IPS-NIHi7 (cell line): ENCODE results near the gene LDHAL6B.
A peak's percentile ranks its signal among the peaks of the same experiment; 100 is the strongest.

Experiments
- DNase-seq: peaks from one replicate; pipeline ENCODE4 v3.0.0; 2012; ENCODE audit warnings: mixed read lengths; ENCODE audit errors: extremely low spot score

LDHAL6B gene

GRCh38 chr15:59218710-59219109 lies 12.1 kb downstream of the LDHAL6B start:
- no peak for DNase-seq

GRCh38 chr15:59221511-59222505 lies 15.2 kb downstream of the LDHAL6B start:
- no peak for DNase-seq

- DNase-seq, result no peak
These were observed 16.4 kb downstream of the LDHAL6B start for GRCh38 chr15:59222906-59223550.

GRCh38 chr15:59223736-59224135 lies 17.1 kb downstream of the LDHAL6B start:
- no peak for DNase-seq

GRCh38 chr15:59224474-59224873 lies 17.8 kb downstream of the LDHAL6B start:
- no peak for DNase-seq

GRCh38 chr15:59227021-59227420 lies 20.4 kb downstream of the LDHAL6B start:
- no peak for DNase-seq

- no peak for DNase-seq
These were observed 22.4 kb downstream of the LDHAL6B start for GRCh38 chr15:59229015-59229414.

GRCh38 chr15:59229453-59229852 lies 22.8 kb downstream of the LDHAL6B start:
- DNase-seq, result no peak

- no peak for DNase-seq
These were observed 23.9 kb downstream of the LDHAL6B start for GRCh38 chr15:59230531-59231055.

- no peak for DNase-seq
These were observed 25.8 kb downstream of the LDHAL6B start for GRCh38 chr15:59232476-59232875.

GRCh38 chr15:59236394-59236793 lies 29.8 kb downstream of the LDHAL6B start:
- no peak for DNase-seq

- DNase-seq, result no peak
These were observed 30.6 kb downstream of the LDHAL6B start for GRCh38 chr15:59237119-59237855.

GRCh38 chr15:59237924-59238331 lies 31.3 kb downstream of the LDHAL6B start:
- DNase-seq, result no peak

GRCh38 chr15:59240036-59240435 lies 33.4 kb downstream of the LDHAL6B start:
- DNase-seq, result no peak

GRCh38 chr15:59242649-59243048 lies 36.0 kb downstream of the LDHAL6B start:
- no peak for DNase-seq

GRCh38 chr15:59243622-59244021 lies 37.0 kb downstream of the LDHAL6B start:
- DNase-seq, result no peak

- DNase-seq, result no peak
These were observed 37.7 kb downstream of the LDHAL6B start for GRCh38 chr15:59244337-59244736.

GRCh38 chr15:59245559-59245958 lies 38.9 kb downstream of the LDHAL6B start:
- no peak for DNase-seq

GRCh38 chr15:59247364-59247763 lies 40.7 kb downstream of the LDHAL6B start:
- peak; percentile 78 for DNase-seq

- DNase-seq, result no peak
These were observed 43.2 kb downstream of the LDHAL6B start for GRCh38 chr15:59249816-59250215.

GRCh38 chr15:59250249-59250648 lies 43.6 kb downstream of the LDHAL6B start:
- DNase-seq, result no peak
